SJSA1 (cell line): ENCODE data around the gene ERFL. TPM values are rescaled to one million over a fixed set of nuclear protein-coding genes. Genes with fewer than 3 reads are reported as not detected.
"Not testable (repeated sequence)": the region's sequence is repeated elsewhere in the genome, so short reads cannot be mapped to it uniquely, and the experiment has no call there.

ENCODE experiments used
- DNase-seq, 2 experiments: peaks; one replicate each; pipeline ENCODE4 v3.0.0-alpha.2; 2015 to 2020; ENCODE audit warnings: low spot score in 2 of 2, low read depth in 1 of 2
- H3K27ac ChIP-seq: fragments of 250-450 bp; sonication (Bioruptor Pico); 2 replicates; pipeline ENCODE4 v1.5.1; 2020; ENCODE audit warnings: mild to moderate bottlenecking, moderate library complexity
- H3K27me3 ChIP-seq: fragments of 250-450 bp; sonication (Bioruptor Pico); replicated peaks from 2 replicates; pipeline ENCODE4 v1.5.1; 2020; ENCODE audit warnings: mild to moderate bottlenecking, moderate library complexity
- H3K36me3 ChIP-seq: fragments of 250-450 bp; sonication (Bioruptor Pico); 2 replicates; pipeline ENCODE4 v1.5.1; 2020; ENCODE audit warnings: mild to moderate bottlenecking
- H3K4me1 ChIP-seq: fragments of 250-450 bp; sonication (Bioruptor Pico); replicated peaks from 2 replicates; pipeline ENCODE4 v1.6.1; 2021; ENCODE audit warnings: mild to moderate bottlenecking
- H3K4me3 ChIP-seq: fragments of 250-450 bp; sonication (Bioruptor Pico); 2 replicates; pipeline ENCODE4 v1.5.1; 2020; ENCODE audit warnings: mild to moderate bottlenecking
- H3K9me3 ChIP-seq: fragments of 250-450 bp; sonication (Bioruptor Pico); replicated peaks from 2 replicates; pipeline ENCODE4 v1.5.1; 2020; ENCODE audit warnings: mild to moderate bottlenecking
- total RNA-seq: library from RNA; depleted of rRNA; stranded (reverse); fragments of >200 nt; shearing (Covaris generic); gene quantifications from 2 replicates; pipeline ENCODE4 v1.2.3, GENCODE V29; 2014

ERFL gene
- total RNA-seq, 1 experiment from 2014 or later, result not detected

GRCh38 chr19:41918095-41918494 is 10.2 kb downstream of the ERFL start:
- H3K9me3 ChIP-seq, result no peaks in the 10 kb centered on the region

GRCh38 chr19:41917676-41918075 is 10.6 kb downstream of the ERFL start:
- Histone ChIP-seq H3K27me3 (peaks cover 54% of the 10 kb centered on the region), H3K4me1 (peaks cover 3% of the 10 kb centered on the region; the same call in 1 of the 2 replicates), H3K36me3 (no peaks in the 10 kb centered on the region), H3K9me3 (no peaks in the 10 kb centered on the region), H3K27ac (no peak overlapping the region), H3K4me3 (no peak overlapping the region)
- no peak for DNase-seq

More at GRCh38 chr19:41918095-41918494, 10.2 kb downstream of the ERFL start:
- Histone ChIP-seq H3K4me3 (no peak overlapping the region), H3K27me3 (peaks cover 56% of the 10 kb centered on the region), H3K27ac (no peak overlapping the region), H3K4me1 (peaks cover 3% of the 10 kb centered on the region; the same call in 1 of the 2 replicates), H3K36me3 (no peaks in the 10 kb centered on the region)
- DNase-seq, result no peak

- H3K27me3 ChIP-seq, result peaks cover 56% of the 10 kb centered on the region
- H3K4me1 ChIP-seq, result peaks cover 3% of the 10 kb centered on the region; the same call in 1 of the 2 replicates
- H3K27ac ChIP-seq, result no peak overlapping the region
- DNase-seq, result no peak
- no peak overlapping the region for H3K4me3 ChIP-seq
- no peaks in the 10 kb centered on the region for H3K9me3 ChIP-seq
- no peaks in the 10 kb centered on the region for H3K36me3 ChIP-seq
These were observed 12.4 kb downstream of the ERFL start for GRCh38 chr19:41915776-41916414.

- peaks cover 56% of the 10 kb centered on the region for H3K27me3 ChIP-seq
- no peak for DNase-seq
These were observed 13.1 kb downstream of the ERFL start for GRCh38 chr19:41915021-41915775.

GRCh38 chr19:41914424-41914834 is 13.8 kb downstream of the ERFL start:
- not testable (repeated sequence) for H3K27ac ChIP-seq, H3K36me3 ChIP-seq, DNase-seq, H3K9me3 ChIP-seq, H3K4me3 ChIP-seq, H3K4me1 ChIP-seq
- peaks cover 59% of the 10 kb centered on the region for H3K27me3 ChIP-seq

More at GRCh38 chr19:41915021-41915775, 13.1 kb downstream of the ERFL start:
- Histone ChIP-seq H3K36me3 (no peaks in the 10 kb centered on the region), H3K4me1 (peaks cover 3% of the 10 kb centered on the region; the same call in 1 of the 2 replicates), H3K27ac (no peak overlapping the region), H3K9me3 (no peaks in the 10 kb centered on the region), H3K4me3 (no peak overlapping the region)

GRCh38 chr19:41913538-41914423 is 14.5 kb downstream of the ERFL start:
- Histone ChIP-seq H3K9me3 (no peaks in the 10 kb centered on the region), H3K4me3 (no peak overlapping the region), H3K36me3 (no peaks in the 10 kb centered on the region), H3K27me3 (peaks cover 59% of the 10 kb centered on the region), H3K27ac (no peak overlapping the region), H3K4me1 (peaks cover 3% of the 10 kb centered on the region; the same call in 1 of the 2 replicates)
- DNase-seq, result no peak

GRCh38 chr19:41912899-41913537 is 15.2 kb downstream of the ERFL start:
- H3K27me3 ChIP-seq, result peaks cover 59% of the 10 kb centered on the region
- no peak for DNase-seq
- H3K4me3 ChIP-seq, result no peak overlapping the region
- H3K9me3 ChIP-seq, result no peaks in the 10 kb centered on the region
- no peaks in the 10 kb centered on the region for H3K36me3 ChIP-seq
- no peak overlapping the region for H3K27ac ChIP-seq
- H3K4me1 ChIP-seq, result peaks cover 3% of the 10 kb centered on the region; the same call in 1 of the 2 replicates

GRCh38 chr19:41911889-41912731 is 16.1 kb downstream of the ERFL start:
- Histone ChIP-seq H3K27ac (no peak overlapping the region), H3K27me3 (peaks cover 58% of the 10 kb centered on the region), H3K4me3 (no peak overlapping the region), H3K36me3 (peaks cover under 1% of the 10 kb centered on the region; the same call in 1 of the 2 replicates), H3K4me1 (peaks cover 3% of the 10 kb centered on the region; the same call in 1 of the 2 replicates), H3K9me3 (no peaks in the 10 kb centered on the region)
- no peak for DNase-seq

- H3K9me3 ChIP-seq, result no peaks in the 10 kb centered on the region
- peaks cover 3% of the 10 kb centered on the region; the same call in 1 of the 2 replicates for H3K4me1 ChIP-seq
- DNase-seq, result no peak
- H3K27ac ChIP-seq, result no peak overlapping the region
- H3K36me3 ChIP-seq, result peaks cover 8% of the 10 kb centered on the region
- H3K4me3 ChIP-seq, result no peak overlapping the region
- peaks cover 49% of the 10 kb centered on the region for H3K27me3 ChIP-seq
These were observed 17.0 kb downstream of the ERFL start for GRCh38 chr19:41910992-41911888.

GRCh38 chr19:41910240-41910991 is 17.8 kb downstream of the ERFL start:
- peaks cover 3% of the 10 kb centered on the region; the same call in 1 of the 2 replicates for H3K4me1 ChIP-seq
- H3K9me3 ChIP-seq, result no peaks in the 10 kb centered on the region
- H3K4me3 ChIP-seq, result no peak overlapping the region
- peaks cover 16% of the 10 kb centered on the region for H3K36me3 ChIP-seq
- H3K27ac ChIP-seq, result no peak overlapping the region
- H3K27me3 ChIP-seq, result peaks cover 42% of the 10 kb centered on the region
- DNase-seq, result peak in 1 of 2 experiments; percentile 12

GRCh38 chr19:41909706-41910105 is 18.5 kb downstream of the ERFL start:
- H3K4me3 ChIP-seq, result no peak overlapping the region
- H3K36me3 ChIP-seq, result peaks cover 23% of the 10 kb centered on the region
- H3K27ac ChIP-seq, result no peak overlapping the region
- no peak for DNase-seq
- peaks cover 39% of the 10 kb centered on the region for H3K27me3 ChIP-seq
- H3K4me1 ChIP-seq, result no peaks in the 10 kb centered on the region
- H3K9me3 ChIP-seq, result no peaks in the 10 kb centered on the region
